NCI-H146 (cell line): Measurements from ENCODE around the gene SLC15A1.
A peak's percentile ranks its signal among the peaks of the same experiment; 100 is the strongest.

Experiments
- DNase-seq: peaks from one replicate; lab custom pipeline; 2025; lab: John Stamatoyannopoulos, UW

SLC15A1 gene

GRCh38 chr13:98752467-98753290, at the start of gene SLC15A1:
TSS of gene SLC15A1 (minus strand) at chr13:98752672. CDS start at chr13:98752598, 74 bp downstream.
- DNase-seq = peak; percentile 68

DNA sequence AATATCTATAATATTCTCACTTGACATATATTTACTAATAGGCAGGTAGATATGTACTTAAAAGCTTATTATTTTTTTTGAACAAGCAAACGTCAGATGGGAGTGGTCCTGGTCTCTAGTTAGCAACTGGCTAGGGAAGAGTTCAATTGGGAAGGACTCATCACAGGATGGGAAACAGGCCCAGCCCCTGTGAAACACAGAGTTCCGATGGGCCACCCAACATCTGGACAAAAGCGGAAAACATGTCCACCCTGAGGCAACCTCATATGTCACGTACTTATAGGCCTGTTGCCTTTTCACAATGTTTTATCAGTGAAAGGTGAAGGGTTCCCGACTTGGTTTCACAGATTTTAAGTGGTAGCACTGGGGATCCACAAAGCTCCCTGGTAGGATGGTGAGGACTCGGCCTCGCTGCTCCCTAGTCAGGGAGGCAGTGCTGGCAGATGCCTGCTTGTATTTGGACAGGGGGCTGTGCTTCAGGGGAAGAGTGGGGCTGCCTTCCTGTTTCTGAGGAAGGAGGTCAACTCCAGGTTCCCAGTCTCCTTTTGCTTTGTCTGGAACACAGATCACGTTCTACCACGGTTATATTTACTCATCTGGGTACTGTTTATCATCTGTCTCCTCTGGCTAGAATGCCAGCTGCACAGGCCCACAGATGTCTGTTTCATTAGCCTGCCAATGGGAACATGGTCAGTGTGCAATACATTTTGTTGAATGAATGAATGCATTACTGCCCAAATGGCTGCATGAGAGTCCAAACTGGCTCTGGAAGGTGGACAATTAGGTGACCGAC, 49.4 kb upstream of the SLC15A1 start:
- DNase-seq = no peak

GRCh38 chr13:98800078-98800477, 47.6 kb upstream of the SLC15A1 start:
- no peak for DNase-seq

GRCh38 chr13:98798849-98799645, 46.6 kb upstream of the SLC15A1 start:
- DNase-seq = no peak

DNA sequence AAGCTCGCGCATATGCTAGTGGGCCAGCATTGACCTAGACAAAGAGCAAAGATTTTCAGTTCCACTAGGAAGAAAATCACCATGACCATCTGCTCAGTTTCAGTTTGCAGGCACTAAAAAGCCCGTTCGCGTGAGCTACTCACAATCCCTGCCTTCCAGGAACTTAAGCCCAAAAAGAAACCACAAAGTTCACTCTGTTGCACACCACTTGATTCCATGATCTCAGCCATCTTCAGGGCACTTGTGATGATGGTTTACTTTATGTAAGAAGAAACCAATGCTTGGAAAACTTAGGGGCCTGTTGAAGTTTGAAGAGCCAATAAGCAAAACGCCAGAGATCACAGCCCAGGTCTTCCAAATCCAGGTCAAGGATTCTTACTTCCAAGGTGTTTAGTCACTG, 45.0 kb upstream of the SLC15A1 start:
- no peak for DNase-seq

GRCh38 chr13:98796798-98797197, 44.3 kb upstream of the SLC15A1 start:
- no peak for DNase-seq

- no peak for DNase-seq
Measured at GRCh38 chr13:98796191-98796590, 43.7 kb upstream of the SLC15A1 start.

- DNase-seq = no peak
Measured at GRCh38 chr13:98795220-98795619, 42.7 kb upstream of the SLC15A1 start.

DNA sequence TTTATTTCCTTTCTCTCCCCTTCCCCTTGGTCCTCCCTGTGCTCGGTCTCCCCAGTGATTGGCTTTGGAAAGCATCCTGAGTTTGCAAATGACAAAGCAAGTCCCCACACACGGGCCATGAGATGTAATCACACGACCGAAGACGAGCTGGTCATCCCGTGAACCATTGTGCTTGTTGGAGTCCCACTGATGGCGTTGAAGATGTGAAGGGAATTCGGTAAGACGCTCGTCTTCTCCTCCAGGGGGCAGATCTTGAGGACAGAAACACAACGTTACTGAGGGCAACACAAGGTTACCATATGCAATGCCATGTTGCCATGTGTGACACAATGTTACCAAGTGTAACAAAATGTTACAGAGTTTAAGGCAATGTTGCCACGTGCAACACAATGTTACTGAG, 42.0 kb upstream of the SLC15A1 start:
- DNase-seq = no peak

- no peak for DNase-seq
Measured at GRCh38 chr13:98792785-98793495, 40.5 kb upstream of the SLC15A1 start.

- no peak for DNase-seq
Measured at GRCh38 chr13:98792321-98792720, 39.8 kb upstream of the SLC15A1 start.

GRCh38 chr13:98791611-98792010, 39.1 kb upstream of the SLC15A1 start:
- DNase-seq = no peak

DNA sequence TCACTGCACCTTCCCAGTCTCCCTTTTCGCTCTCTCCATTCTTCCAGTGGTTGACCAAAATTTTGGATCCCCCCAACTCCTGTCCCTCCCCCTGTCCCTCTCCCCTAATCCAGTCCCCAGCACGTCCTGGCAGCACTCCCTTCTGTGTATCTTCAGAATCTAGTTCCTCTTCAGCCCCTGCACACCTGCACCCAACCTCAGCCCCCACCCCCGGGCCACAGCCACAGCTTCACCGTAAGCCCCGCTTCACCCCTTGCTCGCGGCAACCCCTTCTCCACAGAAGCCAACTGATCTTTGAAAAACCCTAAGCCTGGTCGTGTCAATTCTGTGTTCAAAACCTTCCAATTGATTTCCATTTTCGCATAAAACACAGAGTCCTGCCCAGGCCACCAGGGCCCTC, 35.5 kb upstream of the SLC15A1 start:
- DNase-seq = no peak

DNA sequence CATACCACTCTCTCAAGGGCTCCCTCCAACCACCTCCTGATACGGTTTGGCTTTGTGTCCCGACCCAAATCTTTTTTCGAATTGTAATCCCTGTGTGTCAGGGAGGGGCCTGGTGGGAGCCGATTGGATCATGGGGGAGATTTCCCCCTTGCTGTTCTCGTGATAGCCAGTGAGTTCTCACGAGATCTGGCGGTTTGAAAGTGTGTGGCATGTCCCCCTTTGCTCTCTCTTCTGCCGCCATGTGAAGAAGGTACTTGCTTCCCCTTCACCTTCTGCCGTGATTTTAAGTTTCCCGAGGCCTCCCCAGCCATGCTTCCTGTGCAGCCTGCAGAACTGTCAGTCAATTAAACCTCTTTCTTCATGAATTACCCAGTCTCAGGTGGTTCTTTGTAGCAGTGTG, 34.7 kb upstream of the SLC15A1 start:
- no peak for DNase-seq

DNA sequence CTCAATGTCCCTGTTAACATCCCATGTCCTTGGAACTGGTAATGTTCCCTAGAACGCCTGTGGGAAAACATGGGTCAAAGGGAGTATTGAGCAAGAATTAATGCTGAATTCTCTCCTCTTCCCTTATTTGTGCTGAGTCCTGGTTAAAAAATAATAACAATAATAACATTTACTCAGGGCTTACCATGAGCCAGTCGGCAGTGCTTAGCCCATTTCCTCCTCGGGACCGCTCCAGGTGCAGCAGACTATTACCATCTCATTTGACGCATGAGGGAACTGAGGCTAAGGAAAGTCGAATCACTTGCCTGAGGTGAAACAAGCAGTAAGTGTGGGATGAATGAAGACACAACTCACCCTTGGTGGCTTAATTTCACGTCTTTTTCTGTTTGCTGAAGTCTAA, 33.6 kb upstream of the SLC15A1 start:
- DNase-seq = no peak

DNA sequence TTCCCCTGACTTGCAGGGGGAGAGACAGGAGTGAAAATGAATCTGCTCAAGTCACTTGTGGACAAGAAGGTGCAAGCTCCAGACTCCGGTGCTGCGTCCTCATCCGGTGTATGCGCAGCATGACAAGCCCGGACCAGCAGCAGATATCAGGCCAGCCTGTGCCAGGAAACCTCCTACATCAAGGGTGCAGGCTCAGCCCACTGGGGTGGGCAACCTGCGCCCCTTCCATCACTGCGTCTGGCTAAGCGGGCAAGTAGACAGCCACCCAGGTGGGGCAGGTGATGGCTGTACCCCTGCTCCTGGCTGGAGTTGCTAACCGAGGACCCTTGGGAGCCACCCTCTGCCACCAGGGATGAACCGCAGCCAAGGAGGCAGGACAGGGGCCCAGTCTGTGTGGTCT, 32.9 kb upstream of the SLC15A1 start:
- no peak for DNase-seq

DNA sequence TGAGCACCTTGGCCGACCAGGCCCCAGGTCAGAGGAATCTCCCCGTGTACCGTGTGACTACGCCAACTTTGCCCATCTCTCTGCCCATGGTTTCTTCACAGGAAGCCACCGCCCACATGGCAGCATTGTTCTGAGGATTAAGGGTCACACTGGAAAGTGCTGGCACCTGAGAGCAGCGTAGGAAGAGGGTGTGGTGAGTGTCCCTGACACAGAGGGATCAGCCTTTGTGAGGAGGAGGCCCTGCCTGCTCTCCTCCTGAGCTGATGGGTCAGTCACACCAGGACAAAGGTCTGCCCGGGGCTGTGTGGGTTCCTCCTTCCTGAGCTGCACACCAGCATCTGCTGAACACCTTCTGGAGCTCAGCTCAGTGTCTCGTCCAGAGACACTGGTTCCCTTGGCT, 32.2 kb upstream of the SLC15A1 start:
- no peak for DNase-seq

DNA sequence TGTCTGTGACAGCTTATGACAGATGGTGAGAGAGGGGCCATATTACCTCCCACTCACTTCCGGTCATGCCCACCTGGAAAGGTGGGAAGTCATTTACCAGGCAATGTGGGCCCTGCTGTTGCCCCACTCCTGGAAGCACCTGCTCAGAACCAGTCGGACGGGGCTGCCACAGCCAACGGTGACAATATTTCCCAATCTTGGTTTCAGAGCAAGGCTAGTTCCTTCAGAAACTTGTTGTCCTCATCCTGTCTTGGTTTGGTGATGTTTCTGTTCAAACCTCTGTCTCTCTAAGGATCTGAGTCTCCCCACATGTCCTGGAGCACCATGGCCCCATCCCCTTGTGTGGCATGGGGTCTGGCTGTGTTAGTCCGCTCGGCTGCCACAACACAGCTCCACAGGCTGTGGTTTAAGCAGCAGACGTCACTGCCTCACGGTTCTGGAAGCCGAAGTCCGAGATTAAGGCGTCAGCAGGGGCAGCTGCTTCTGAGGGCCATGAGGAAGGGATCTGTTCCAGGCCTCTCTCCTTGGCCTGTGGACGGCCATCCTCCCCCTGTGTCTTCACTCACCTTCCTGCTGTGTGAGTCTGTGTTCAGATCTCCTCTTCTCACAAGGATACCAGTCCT, 31.5 kb upstream of the SLC15A1 start:
- DNase-seq = no peak

- DNase-seq = no peak
Measured at GRCh38 chr13:98782654-98783053, 30.2 kb upstream of the SLC15A1 start.

GRCh38 chr13:98781905-98782304, 29.4 kb upstream of the SLC15A1 start:
- no peak for DNase-seq

- no peak for DNase-seq
Measured at GRCh38 chr13:98781470-98781869, 29.0 kb upstream of the SLC15A1 start.
